Measurements from ENCODE around the gene VAV1. TPM values are rescaled to one million over a fixed set of nuclear protein-coding genes. Genes with fewer than 3 reads are reported as not detected.

VAV1 gene
- total and polyA plus RNA-seq, 9 of the 15 experiments (the other 6 are each of a cell fraction or from before 2014, with no cell fraction given) = 0.46 to 20.1 (median 11.1) TPM

DNA sequence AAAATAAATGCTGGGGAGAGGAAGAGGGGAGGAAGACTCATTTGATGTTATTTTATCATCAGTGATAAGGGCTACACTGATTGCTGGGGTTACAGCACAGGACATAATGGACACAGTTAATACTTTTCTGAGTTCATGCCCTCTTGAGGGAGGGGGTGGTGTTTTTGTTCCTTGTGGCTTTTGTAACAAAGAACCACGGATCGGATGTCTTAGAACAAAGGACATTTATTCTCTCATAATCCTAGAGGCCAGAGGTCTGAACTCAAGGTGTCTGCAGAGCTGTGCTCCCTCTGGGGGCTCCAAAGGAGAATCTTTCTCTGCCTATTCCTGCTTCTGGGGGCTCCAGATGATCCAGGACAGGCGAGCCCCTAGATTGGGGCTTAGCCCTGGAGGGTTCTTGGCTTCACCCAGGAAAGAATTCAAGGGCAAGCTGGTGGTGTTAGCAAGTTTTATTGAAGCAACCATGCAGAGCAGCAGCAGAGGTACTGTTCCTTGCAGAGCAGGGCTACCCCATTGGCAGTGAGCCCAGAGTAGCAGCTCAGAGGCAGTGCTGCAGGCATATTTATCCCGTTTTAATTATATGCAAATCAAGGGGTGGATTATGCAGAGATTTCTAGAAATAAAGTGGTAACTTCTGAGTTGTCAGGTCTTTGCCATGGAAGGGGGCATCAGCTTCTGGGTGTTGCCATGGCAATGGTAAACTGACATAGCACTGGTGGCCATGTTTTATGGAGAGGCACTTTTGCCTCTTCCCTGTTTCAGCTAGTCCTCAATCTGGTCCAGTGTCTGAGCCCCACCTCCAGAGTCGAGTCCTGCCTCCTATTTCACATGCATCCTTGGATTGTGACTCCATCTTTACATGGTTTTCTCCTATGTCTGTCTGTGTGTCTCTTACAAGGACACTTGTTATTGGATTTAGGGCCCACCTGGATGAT, 18.0 kb downstream of the VAV1 start (continued):
- TF ChIP-seq, protein P1, sequence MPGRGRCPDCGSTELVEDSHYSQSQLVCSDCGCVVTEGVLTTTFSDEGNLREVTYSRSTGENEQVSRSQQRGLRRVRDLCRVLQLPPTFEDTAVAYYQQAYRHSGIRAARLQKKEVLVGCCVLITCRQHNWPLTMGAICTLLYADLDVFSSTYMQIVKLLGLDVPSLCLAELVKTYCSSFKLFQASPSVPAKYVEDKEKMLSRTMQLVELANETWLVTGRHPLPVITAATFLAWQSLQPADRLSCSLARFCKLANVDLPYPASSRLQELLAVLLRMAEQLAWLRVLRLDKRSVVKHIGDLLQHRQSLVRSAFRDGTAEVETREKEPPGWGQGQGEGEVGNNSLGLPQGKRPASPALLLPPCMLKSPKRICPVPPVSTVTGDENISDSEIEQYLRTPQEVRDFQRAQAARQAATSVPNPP (IDR thresholded peaks at IDR 0.05; ENCODE audit: borderline replicate concordance, insufficient read depth, insufficient read length) = no peak
- TF ChIP-seq, protein P2, sequence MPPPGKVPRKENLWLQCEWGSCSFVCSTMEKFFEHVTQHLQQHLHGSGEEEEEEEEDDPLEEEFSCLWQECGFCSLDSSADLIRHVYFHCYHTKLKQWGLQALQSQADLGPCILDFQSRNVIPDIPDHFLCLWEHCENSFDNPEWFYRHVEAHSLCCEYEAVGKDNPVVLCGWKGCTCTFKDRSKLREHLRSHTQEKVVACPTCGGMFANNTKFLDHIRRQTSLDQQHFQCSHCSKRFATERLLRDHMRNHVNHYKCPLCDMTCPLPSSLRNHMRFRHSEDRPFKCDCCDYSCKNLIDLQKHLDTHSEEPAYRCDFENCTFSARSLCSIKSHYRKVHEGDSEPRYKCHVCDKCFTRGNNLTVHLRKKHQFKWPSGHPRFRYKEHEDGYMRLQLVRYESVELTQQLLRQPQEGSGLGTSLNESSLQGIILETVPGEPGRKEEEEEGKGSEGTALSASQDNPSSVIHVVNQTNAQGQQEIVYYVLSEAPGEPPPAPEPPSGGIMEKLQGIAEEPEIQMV (tag; conservative IDR thresholded peaks at IDR 0.05; ENCODE audit: low read depth) = peak; percentile 76; the same call in 1 of the 2 replicates
- TF ChIP-seq, protein P3, sequence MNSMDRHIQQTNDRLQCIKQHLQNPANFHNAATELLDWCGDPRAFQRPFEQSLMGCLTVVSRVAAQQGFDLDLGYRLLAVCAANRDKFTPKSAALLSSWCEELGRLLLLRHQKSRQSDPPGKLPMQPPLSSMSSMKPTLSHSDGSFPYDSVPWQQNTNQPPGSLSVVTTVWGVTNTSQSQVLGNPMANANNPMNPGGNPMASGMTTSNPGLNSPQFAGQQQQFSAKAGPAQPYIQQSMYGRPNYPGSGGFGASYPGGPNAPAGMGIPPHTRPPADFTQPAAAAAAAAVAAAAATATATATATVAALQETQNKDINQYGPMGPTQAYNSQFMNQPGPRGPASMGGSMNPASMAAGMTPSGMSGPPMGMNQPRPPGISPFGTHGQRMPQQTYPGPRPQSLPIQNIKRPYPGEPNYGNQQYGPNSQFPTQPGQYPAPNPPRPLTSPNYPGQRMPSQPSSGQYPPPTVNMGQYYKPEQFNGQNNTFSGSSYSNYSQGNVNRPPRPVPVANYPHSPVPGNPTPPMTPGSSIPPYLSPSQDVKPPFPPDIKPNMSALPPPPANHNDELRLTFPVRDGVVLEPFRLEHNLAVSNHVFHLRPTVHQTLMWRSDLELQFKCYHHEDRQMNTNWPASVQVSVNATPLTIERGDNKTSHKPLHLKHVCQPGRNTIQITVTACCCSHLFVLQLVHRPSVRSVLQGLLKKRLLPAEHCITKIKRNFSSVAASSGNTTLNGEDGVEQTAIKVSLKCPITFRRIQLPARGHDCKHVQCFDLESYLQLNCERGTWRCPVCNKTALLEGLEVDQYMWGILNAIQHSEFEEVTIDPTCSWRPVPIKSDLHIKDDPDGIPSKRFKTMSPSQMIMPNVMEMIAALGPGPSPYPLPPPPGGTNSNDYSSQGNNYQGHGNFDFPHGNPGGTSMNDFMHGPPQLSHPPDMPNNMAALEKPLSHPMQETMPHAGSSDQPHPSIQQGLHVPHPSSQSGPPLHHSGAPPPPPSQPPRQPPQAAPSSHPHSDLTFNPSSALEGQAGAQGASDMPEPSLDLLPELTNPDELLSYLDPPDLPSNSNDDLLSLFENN (IDR thresholded peaks at IDR 0.05; ENCODE audit: low read depth in 2 of 2, low read length in 2 of 2) = no peak

All from K562 (cell line).